GM21723 (cell line): Measurements from ENCODE around the gene CPM.

Experiments
- ATAC-seq: cut with Tn5 transposase; IDR thresholded peaks from one replicate; pipeline ENCODE4 v1.9.1; 2021; ENCODE audit warnings: mild to moderate bottlenecking, moderate library complexity; ENCODE audit not compliant: unreplicated experiment

The CPM gene

DNA sequence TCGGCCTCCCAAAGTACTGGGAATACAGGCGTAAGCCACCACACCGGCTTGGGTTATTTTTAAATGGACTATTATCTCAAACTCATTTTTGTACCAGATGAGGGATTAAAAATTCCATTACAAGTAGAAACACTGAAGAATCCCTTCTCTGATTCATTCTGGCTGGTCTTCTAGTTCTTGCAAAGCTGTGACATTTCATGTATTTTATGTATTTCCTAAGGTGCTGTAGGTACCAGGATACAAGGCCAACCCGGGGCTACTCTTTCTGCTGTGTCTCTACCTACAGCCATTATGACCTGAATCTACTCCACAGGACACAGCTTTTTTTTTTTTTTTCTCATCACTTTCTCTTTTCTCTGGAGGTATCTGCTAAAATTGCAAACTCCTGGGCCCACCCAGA, 24.9 kb downstream of the CPM start:
- ATAC-seq = no peak

DNA sequence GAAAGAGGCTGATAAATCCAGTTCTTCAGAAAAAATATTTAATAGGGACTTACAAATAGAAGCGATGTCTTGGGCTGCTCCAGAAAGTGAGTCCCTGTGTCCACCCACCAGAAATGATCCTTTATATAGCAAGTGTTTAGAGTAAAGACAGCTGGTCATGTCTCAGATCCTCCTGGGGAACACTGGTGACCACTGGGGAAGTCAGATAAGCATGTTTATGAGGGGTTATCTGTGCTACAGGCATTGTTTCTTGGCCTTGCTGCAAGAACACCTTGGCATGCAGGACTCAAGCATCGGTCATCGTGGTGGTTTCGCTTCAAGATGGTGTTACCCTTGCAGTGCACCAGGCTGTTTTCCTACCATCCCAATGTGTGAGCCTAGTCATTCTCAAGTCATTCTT, 27.2 kb downstream of the CPM start:
- ATAC-seq = no peak

DNA sequence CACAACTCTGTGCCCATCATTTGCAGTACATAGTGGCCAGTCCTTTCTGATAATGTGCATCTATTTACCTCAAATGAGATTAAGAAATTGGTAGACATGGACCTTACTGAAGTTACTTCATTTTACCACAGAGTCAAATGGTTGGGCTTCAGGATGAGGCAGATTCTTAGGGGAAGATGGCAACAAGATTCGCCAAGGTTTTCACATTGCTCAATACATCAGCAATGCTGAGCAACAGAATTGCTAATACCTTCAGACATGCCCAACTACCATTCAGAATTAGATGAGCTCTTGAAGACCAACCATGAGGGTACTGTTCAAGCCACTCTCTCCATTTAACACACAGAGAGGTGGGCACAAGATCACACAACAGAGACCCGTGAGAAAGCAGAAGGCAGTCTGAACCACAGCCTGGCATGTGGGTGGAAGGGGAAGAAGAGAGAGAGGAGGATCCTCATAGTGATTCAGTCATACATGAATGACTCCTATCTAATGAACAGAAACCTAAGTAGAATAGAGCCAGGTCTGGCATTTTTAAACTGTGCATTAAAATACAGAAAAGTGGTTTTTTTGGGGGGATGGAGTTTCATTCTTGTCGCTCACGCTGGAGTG, 28.5 kb downstream of the CPM start:
- no peak for ATAC-seq

DNA sequence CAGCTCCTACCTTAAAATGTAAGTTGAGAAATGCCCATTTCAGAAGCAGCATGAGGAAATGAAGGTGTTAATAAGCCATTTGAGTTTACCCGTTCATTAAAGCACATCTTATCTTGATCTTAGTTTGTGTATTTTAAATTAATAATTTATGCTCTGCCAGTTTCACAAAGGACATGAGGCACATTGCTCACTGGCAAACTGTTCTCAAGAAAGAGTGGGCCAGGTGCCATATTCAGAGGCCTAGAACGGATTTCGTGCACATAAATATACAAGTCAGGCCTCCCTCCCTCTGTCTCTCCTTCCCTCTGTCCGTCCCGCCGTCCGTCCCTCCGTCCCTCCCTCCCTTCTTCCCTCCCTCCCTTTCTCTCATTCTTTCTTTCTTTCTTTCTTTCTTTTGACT, 29.5 kb downstream of the CPM start:
- no peak for ATAC-seq

DNA sequence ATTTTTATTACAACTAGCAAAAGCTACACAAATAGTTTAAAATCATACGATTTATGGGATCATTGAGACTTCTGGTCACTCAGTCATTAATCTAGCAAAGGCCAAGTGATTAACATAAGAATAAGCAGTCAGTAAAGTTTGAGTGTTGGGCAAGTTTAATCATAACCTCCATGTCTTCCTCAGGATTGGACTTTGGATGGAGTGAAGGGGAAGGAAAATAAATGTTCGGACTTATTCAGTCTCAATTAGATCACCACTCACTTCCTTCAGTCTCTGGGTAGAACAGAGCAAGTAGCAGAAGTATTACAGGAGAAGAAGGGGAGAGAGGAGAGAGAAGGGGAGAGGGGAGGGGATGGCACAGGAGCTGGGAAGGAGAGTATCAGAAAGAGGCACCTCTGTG, 31.4 kb downstream of the CPM start:
- ATAC-seq = no peak

DNA sequence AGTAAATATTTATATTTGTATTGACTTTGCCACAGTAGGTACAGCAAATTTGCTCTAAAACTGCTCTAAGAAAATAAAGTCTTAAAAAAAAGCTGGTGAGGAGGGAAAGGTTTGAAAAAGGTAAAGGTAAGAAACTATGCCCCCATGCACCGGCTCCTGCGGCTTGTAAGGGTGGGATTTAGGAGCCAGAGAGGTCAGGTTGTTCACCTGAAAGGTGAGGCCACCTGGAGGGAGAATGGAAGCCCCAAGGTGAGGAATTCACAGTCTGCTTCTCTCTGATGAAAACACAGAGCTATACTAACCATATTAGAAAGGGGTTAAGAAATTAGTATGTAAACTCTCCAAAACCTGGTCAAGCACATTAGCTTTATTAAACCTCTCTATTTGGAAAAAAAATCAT, 31.8 kb downstream of the CPM start:
- ATAC-seq = no peak

DNA sequence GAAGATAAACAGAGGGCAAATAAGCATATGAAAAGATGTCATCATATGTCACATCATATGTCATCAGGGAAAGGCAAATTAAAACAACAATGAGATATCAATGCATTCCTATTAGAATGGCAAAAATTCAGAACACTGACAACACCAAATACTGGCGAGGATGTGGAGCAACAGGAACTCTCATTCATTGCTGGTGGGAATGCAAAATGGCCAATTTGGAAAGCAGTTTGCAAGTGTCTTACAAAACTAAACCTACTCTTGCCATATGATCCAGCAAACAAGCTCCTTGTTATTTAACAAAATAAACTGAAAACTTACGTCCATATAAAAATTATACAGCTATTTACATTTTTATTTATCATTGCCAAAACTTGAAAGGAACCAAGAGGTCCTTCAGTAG, 32.7 kb downstream of the CPM start:
- no peak for ATAC-seq

DNA sequence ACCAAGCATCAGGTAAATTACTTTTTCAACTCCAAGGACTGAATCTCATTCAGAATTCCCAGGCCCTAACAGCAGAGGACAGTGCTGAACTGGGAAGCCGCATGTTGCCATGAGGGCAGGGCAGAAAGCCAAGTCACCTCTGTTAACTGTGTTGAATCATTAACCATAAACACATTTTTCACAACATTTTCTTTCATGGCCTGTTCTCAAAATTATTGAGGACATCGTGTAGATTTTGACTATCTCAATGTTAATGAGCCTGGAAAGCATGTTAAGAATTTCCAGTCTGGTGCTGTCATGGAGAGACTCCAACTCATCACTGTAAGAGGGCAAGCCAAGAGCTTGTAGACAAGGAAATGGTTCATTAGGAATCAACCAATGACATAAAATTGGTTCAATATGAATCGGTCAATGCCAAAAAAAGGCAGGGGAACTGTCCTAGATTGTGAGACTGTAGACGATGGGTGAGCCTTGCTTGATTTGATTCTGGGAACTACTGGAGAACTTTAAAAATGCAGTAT, 33.7 kb downstream of the CPM start:
- no peak for ATAC-seq

DNA sequence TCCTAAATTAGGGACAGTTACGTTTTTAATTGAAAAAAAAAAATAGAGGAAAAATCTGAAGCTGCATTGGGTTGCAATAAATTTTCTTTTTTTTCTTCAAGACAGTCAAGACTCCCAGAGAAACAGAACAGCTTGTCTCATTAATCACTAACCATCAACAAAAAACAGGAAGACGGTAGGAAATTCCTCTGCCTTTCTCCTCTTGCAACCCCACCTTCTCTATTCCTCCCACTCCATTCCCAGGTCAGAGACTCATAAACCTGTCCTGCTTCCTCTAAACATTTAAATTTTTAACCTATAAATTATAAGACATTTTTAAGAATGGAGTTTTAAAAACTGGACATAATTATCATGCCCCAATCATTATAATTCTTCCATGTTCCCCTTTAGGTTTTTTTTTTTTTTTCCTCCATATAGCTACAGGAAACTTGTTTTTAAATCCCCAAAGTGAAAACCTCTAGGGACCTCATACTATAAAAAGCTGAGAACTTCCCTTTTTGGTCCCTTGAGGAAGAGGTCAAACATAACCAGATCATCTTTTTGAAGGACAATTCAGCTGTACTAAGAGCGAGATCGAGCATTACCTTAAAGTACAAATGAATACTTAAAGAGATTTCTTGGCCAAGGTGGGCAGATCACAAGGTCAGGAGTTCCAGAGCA, 36.0 kb downstream of the CPM start:
- no peak for ATAC-seq

DNA sequence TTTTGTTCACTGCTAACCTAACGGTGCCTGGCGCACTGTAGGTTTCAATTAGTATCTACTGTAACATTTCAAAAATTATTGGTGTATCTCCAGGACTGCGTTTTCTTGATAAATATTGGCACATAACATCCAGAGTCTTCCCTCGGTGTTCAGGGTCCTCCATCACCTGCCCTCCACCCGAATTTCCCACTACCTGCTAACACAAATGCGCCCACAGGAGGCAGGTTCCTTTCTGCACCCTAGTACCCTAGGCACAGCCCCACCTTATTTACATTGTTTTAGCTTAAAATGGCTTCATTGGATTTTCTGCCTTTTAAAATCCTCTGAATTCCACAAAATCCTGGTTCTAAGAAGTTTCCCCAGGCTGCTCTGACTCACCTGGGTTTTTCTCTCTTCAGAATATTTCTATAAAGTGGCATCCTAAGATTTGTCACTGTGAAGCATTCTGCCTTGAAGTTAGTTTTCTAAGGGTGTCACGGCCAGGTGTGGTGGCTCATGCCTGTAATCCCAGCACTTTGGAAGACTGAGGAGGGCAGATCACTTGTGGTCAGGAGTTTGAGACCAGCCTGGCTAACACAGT, 38.6 kb downstream of the CPM start:
- ATAC-seq = no peak

DNA sequence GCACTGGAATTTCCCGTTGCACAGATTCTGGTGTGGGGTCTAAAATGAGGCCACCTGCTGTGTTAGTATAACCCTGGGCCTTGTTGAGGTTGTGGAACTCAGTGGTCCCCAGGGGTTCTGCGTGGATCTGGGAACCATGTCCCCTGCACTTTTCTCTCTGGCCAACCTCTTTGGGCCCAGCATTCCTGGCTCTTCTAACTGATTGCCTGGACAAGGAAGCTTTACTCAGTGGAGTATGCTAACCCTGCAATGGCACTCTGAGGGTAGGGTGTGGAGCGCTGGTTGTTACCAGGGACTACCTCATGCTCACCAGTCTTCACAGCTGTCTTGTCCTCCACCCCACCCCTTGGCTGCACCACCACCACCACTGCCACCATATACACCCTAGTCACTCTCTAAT, 39.2 kb downstream of the CPM start:
- no peak for ATAC-seq

DNA sequence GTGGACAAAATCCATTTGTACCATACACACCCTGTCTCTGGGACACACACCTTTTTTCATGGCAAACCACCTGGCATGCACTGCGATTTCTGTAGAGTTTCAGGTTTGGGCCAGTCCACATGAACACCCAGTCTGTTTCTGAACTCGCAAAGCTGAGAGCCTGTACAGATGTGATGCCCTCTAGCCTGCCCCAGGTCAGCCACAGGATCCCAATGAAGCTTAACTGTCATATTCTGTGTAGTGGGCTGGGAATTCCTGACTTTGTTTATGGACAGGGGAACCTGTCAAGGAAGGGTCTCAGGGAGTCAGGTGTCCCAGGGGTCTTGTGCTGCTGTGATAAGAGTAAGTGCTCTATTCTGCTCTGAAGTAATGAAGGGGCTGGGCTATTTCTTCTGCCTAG, 39.8 kb downstream of the CPM start:
- no peak for ATAC-seq

DNA sequence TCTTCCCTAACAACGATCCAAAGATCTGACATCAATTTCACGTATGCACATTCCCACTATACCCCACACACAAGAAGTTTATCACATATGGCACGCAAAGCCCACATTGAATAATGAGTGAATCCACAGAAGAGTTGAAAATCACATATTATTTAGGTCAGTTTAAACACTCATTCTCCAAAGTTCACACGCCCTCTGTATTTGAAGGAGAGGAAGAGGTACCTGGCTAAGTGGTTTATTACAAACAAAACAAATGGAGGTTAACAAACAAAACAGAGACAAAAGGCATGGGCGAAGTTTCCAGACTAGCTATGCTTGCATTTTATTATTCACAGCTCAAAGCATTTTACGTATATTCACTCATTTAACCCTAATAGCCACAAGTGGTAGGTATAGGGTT, 41.8 kb downstream of the CPM start:
- ATAC-seq = no peak

DNA sequence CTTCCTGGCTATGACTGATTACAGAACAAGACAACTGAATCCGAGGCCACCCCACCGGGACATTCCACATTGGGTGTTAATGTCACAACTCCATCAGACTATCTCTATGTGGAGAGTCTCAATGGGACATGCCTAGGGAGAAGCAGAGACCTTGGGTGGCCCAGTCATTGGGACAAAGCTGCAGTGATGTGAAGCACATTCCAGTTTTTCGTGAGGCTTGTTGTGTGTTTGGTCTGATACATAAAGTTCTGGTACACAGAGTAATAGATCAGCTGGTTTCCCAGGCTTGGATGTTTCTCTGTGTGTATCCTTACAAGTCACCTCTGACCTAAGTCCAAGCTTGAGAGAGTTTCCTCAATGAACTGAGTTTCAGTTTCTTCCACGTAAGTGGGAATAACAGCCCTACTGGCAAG, 42.3 kb downstream of the CPM start:
- no peak for ATAC-seq

DNA sequence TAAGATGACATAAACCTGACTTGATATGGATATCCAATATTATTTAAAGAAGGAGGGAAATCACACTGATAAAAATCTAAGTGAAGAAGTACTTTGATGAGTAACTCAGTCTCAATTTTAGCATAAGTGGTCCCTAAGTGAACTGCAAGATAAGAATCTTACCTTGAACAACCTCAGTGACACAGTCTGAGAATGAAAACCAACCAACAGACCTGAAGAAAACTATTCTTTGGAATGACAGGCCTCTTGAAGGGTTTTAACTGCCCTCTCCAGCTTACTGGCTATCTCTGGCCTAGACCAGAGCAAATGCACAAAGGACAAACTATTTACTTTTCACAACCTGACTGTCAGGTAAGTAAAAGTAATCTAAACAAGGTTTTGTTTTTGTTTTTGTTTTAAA, 44.7 kb downstream of the CPM start:
- no peak for ATAC-seq

DNA sequence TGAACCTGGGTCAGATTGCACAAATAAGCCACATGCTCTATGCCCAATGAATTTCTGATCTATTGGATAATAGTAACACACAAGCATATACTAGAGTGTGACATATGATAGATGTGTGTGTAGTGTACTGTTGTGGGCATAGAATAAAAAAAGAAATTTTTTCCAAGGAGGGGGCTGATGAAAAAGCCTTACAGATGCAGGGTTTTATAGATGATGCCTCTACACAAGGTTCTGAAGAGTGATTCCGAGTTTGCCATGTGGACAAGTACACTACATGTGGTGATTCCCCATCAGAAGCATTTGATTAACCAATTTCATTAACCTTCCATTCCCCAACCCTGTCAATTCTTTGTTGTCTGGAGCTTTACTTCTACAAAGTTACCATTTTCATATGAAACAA, 45.3 kb downstream of the CPM start:
- ATAC-seq = no peak

DNA sequence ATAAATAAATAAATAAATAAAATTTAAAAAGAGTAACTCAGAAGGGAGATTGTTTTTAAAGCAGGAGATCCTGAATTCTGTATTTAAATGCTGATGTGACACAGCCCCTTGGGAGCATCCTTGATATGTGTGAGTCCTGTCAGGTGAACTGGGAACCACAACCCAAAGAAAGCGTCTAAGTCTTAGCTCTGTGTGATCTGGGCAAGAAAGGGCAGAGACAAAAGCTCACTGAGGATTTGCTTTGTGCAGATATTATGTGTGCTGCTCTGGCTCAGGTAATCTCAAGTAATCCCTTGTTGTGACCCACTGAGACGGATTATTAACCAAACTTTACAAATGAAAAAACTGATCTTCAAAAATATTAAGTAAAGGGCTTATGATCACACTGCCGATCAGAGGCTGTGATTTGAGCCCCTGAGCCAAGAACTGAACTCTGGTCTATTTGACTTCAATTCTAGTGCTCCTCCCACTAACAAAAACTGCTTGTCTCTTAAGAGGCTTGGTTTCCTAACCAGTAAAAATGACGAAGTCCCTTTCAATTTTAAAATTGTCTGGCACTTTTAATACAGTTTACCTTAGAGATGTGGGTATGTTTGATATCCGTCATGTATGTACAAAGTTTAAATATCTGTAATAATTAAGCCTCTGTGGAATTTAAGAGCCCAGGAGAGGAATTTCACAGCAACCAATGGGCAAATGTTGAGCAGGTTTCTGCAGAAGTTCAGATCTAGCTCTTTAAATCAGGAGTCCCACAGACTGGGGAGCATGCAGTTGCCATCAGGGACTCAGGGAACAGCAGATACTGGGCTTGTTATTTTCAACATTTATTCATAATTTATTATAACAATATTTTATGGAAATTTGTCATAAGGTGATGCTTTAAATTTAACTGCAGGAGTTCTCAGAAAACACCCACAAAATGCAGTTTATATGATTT, 46.1 kb downstream of the CPM start:
- no peak for ATAC-seq

DNA sequence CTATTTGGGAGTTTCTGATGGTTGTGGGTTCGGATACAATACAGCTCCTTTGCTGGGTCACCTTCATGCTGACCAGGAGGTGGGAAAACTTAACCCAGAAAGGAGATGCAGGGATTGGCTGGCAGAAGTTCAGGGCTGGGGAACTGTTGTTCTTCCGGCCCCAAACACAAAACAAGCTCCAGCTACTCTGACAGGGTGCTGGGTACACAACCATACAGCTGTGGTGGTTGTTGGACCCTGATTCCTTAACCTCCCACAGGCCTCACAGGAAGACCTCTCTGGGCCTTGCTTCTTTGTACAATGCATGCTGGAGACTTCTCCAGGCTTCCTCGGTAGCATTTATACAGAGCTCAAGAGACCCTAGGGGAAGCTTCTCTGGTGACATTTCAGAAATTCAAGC, 47.6 kb downstream of the CPM start:
- ATAC-seq = no peak

DNA sequence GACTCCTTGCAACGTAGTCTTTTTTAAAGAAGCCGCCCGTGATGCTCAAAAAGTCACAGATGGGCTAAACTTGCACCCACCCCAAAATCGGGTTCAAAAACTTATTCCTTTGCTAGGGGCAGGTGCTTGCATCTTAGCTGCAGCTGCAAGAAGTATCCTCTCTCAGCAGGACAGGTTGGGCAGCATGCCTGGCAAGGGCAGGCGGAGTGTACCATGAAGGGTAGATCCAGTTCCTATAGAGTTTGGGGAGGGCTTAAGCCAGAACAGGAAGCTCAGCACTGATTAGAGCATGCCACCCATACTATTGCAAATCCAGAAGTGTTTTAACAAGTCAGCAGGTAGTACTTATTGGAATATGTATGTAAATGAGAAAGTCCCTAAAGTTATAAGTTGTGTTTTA, 48.7 kb downstream of the CPM start:
- ATAC-seq = no peak

DNA sequence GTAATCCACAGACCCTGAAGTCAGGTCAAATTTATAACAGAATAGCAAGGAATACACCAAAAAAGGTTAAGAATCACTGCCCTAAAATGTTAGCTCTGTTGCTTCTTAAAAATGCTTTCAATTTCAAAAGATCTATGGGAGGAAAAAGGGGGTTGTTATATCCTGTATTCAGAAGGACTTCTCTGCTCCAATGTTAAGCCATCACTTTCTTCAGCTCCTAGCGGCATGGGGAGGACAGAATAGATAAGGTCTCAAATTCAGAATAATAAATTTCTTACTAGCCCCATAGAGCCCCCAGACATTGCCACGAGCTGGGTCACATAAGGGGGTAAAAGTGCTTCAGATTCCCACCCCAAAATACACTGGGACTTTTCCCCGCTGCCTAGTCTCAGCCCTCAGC, 49.8 kb downstream of the CPM start:
- ATAC-seq = no peak

DNA sequence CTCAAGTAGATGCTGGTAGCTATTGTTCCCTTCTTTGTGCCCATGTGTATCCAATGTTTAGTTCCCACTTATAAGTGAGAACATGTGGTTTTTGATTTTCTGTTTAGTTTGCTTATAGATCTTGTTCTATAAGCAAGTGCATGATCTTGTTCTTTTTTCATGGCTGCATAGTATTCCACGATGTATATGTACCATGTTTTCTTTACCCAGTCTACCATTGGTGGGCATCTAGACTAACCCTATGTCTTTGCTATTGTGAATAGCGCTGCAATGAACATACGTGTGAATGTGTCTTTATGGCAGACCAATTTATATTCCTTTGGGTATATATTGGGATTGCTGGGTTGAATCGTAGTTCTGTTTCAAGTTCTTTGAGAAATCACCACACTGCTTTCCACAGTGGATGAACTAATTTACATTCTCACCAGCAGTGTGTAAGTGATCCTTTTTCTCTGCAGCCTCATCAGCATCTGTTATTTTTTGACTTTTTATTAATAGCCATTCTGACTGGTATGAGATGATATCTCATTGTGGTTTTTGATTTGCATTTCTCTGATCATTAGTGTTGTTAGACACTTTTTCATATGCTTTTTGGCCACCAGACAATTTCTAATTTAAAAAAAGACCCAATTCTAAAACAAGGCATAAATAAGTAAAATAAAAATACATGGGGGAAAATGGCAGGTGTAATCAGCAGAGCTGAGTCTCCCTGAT, 50.6 kb downstream of the CPM start:
- no peak for ATAC-seq
